ENCODE measurements around the gene HMGB3.
"Not testable (repeated sequence)": the region's sequence is repeated elsewhere in the genome, so short reads cannot be mapped to it uniquely, and the experiment has no call there.

The HMGB3 gene

DNA sequence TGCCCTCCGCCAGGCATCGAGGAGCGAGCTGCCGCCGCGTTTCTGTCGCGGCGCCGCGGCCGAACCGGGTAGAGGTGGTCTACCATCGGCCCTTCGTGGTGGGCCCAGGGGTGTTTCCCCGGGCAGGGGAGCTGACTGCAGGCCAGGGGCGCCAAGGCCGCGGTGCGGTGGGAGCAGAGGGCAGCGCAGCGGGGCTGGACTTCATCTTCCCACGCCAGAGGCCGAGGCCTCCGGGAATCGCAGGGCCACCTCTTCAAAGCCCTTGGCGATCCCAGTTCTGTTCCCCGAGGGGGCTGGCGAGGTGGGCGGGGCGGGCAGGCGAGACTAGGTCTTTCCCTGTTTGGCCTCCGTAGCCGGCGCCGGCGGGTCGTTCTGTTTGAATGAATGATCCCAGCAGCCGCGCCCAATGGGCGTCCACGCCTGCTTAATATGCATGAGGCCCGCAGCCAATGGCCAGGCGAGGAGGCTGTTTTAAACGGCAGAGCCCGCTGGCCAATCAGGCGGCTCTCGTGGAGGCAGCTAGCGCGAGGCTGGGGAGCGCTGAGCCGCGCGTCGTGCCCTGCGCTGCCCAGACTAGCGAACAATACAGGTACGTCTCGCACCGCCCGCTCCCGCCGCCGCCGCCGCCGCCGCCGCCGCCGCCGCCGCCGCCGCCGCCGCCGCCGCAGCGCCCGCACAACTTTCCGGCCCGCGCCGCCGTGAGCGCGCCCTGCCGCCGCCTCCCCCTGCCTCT lies at the start of gene HMGB3:
Gene HMGB3 (plus strand): TSS at position 548 of the 733 bp plus-strand sequence. CDS start 2,265 bp downstream, outside the sequence.
- peak; percentile 44 for DNase-seq

DNA sequence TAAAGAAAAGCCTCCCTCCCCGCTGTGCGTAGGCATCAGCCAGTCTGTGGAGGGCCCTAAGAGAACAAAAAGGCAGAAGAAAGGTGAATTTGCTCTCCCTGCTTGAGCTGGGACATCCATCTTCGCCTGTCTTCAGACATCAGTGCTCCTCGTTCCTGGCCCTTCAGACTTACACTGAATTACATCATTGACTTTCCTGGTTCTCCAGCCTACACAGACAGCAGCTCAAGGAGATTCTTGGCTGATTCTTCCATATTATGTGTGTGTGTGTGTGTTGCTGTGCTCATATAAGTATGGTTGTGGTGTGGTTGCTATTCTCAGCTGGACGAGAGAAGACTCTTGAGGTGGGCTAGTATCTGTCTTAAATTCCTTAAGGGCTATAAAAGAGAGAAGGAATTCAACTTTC lies 49.2 kb upstream of the HMGB3 start:
- no peak for DNase-seq

DNA sequence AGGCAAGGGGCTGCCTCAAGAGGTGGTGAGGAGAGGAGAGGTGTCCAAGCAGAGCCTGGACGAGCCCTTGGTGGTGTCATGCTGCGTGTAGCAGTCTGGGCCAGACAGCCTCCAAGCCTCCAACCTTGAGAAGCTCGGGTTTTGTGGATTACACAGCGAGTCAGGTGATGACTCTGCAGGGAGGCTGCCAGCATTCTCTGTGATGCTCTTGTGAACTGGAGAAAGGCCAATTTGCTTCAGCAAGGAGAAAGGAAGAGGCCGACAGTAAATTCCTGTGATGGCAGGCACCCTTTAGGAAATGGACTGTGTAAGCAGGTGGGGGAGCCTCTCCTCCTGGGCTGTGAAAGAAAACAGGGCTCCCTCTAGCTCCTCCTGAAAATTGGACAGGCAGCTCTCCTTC lies 48.7 kb upstream of the HMGB3 start:
- no peak for DNase-seq

DNA sequence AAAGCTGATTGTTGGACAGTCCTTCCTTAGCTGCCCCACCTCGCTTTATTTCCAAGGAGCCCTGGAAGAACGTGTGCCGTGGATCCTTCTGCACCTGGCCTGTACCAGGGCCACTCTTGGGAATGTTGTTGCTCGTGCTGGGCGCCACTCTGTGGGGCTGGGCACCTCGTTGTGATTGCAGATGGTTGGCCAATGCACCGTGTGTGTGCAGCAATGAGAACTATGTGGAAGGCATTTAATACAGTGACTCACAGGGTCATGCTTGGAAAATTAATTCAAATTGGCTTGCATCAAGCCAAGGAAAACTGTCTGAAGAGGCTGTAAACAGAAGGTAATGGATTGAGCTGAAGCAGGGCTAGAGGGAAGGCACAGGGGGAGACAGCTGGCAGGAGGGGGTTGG lies 47.7 kb upstream of the HMGB3 start:
- no peak for DNase-seq

DNA sequence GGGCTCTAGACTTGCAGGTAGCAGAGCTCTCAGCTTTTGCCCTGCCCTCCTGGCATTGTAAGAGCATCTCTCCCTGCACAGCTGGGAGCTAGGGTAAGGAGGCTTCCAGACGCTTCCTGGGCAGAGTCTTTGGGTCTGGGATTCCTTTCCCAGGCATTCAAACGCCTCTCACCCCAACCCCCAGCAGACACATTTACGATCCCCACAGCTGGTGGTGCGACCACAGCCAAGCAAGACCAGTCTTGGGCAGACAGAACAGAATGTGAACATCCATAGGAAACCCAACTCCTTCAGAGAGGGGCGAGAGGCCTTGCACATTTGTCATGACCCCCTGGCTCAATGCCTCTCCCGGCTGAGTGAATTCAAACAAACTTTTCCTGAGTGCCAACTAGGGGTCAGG lies 46.6 kb upstream of the HMGB3 start:
- DNase-seq: no peak

DNA sequence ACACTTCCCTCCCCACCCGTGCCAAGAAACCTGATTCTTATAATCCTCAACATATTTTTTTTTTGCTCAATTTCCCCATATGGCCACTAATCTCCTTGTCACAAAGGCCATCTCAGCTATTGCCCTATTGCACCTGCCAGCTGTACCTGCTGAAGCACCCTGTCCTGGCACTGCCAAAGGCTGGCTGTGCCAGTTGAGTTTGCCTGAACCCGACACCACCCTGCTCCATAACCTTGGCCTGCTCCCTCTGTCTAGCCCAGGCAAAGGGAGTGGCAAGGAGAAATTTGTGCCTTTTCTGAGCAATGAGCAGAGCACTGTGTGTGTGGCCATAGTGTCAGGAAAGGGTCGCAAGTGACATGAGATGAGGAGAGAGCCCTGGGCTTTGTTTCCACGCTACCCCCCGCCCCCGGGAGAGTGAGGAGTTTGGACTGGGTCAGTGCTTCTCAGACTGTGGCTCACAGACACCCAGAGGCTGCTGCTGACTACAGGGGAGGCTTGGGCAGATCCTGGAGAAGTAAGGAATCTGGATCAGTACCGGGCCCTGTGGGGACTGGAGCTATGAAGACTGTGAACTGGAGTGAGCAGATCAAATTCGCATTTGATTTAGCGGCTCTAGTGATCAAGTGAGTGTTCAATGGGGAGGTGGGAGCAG lies 42.2 kb upstream of the HMGB3 start:
- DNase-seq: no peak

DNA sequence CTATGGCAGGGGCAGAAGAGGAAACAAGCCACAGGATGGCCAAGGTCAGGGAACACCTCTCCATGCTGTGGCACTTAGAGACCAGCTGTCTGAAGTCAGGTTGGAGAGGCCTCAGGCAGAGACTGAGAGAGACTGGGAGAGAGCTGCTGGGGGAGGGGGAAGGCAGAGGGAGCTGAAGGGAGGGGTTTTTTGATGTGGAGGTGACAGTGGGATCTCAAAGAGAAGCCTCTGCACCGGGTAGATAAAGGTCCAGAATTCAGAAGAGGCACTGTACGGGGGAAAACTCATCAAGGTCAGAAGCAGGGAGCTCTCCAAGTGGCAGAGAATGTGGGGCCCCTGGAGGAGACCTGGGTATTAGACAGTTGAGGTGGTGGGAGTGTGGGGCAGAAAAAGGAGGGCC lies 41.6 kb upstream of the HMGB3 start:
- DNase-seq: no peak

DNA sequence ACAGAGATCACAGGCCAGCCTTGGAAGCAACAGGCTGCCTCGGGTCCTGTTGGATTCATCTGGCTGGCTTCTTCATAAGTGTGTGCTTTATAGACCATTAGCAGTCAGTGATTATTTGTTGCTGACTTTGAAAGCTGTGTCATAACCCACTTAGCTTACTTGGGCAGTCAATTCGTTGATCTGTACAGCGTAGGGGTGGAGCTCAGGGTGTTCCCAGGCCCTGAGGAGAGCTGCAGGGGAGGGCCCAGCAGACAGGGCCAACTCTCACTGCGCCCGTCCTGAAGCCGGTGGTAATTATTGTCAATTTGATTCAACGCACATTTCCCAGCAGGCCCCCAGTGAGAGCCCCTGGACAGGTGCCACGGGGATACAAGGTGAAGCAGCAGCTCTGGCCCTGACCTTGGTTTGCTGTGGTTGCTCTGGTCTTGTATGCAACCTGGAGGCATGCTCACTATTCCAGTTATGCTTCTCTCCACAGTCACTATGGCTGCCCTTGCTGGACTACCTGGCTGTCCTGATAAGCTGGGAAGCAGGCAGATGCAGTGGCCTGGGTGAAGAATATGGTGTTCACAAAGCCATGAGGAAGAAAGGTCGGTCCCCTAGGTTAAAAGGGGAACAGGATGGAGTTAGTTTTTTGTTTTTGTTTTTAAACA lies 40.1 kb upstream of the HMGB3 start:
- DNase-seq: no peak

DNA sequence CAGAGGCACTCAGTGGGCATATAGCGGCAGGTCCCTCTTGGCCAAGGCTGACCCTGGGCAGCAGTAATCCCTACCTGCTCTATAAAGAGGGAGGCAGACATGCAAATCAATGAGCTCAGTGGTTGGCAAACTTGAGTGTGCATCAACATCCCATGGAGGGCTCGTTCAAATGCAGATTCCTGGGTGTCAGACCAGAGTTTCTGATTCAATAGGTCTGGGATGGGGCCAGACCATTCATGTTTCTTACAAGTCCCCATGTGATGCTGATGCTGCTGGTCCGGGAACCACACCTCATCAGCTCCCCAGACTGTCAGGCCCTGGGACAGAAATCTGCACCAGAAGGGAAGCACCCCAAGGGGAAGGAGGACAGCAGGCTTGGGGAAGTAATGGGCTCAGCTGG lies 38.9 kb upstream of the HMGB3 start:
- no peak for DNase-seq

DNA sequence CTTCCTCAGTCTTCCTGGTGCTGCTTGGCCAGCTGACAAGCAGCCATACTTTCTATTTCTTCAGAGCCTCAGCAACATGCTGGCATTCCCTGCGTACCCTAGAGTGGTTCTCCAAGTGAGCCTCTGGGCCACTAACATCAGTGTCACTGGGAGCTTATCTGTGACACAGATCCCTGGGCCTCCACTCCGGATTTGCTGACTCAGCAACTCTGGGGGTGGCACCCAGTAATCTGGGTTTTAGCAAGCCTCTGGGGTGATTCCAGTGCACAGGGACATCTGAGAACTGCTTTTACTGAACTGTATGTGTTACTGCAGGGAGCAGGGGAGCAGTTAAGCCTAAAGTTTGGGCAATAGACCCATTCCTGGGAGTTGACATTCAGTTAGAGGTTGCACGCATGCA lies 28.2 kb upstream of the HMGB3 start:
- DNase-seq: no peak

DNA sequence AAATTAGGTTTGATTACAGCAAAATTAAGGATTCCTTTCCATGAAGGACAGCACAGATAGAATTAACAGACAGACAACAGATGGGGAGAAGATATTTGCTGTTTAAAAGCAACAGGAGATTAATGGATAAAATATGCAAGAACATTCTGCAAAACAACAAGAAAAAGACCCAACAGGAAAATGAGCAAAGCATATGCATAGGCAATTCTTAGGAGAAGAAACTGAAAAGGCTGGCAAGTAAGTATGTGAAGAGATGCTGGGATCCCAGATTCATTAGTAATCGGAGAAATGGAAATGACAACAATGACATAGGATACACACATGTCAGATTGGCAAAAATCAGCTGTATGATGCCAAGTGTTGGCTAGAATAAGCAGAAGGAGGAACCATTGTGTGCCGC lies 27.5 kb upstream of the HMGB3 start:
- DNase-seq: no peak

DNA sequence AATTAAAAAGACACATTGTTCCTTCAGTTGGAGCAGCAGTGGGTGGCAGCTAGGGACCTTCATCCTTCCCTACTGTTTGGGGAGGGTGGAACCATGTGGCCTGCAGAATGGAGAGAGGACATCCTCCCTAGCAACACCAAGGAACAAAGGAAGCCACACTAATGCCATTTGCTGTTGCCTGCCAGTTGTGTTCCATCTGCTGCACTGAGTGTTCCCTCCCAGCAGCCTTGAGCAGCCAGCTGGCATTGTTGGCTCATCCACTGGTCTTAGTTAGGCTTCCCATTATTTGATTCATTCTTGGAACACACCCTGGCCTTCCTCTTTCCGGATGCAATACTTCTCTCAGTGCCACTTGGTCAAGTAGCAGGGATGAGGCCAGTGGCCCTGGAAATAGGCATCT lies 25.0 kb upstream of the HMGB3 start:
- no peak for DNase-seq

DNA sequence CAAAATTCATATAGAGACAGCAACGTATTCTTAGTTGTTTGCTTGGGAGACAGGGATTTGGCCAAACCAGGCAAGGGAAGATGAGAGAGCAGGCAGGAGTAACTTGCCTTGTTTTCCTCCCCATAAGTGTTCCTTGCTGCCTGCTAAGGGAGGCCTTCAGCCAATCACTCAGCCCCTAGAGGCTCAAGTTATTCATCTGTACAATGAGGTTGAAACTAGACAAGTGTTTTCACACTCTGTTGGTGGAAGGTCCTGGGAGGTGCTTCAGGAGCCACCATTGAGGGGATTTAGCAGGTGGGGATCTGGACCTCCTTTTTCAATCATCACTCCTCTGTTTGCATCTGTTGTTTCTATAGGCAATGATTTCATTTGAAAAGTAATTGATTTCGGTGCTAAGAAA lies 23.6 kb upstream of the HMGB3 start:
- DNase-seq: no peak

DNA sequence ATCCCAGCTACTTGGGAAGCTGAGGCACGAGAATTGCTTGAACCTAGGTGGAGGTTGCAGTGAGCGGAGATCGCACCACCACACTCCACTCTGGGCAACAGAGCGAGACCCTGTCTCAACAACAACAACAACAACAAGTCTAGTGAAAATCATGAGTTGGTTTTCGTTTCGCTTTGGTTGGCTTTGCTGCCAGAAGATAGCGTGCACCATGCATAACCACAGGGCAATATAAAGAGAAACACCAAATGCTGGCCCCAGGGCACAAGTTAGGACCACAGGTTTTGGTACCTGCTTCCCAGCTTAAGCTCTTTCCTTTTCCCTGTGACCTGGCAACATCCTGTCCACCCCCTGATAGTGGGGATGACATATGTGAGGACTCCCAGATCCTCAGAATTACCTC lies 21.5 kb upstream of the HMGB3 start:
- DNase-seq: no peak

DNA sequence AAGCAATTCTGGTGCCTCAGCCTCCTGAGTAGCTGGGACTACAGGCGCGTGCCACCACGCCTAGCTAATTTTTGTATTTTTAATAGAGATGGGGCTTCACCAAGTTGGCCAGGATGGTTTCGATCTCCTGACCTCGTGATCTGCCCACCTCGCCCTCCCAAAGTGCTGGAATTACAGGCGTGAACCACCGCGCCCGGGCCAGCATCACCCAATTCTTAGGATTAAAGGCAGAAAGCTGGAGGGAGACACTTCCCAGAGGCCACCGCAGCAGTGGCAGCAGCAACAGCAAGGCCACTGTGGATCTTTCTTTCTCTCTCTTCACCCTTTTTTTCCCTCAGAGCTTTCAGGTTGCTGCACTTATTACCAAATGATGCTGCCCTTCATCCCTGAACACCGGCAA lies 18.7 kb upstream of the HMGB3 start:
- DNase-seq: not testable (repeated sequence)

DNA sequence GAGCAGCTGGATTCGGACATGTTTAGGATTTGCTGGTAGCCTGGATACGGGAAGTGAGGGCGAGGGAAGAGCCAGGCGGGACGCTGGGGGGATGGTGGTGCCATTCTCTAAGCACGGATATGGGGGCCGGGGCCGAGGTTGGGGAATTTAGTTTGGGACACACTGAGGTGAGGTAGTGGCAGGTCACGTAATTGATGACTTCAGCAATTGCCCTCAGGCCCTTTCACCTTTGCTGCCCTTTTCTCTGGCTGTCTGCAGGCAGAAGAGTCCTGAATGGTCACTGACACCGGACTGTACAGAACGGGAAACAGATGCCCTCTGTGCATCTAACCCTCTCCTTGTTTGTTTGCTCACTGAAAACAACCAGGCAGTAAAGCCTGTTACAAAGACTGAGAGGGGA lies 16.9 kb upstream of the HMGB3 start:
- no peak for DNase-seq

DNA sequence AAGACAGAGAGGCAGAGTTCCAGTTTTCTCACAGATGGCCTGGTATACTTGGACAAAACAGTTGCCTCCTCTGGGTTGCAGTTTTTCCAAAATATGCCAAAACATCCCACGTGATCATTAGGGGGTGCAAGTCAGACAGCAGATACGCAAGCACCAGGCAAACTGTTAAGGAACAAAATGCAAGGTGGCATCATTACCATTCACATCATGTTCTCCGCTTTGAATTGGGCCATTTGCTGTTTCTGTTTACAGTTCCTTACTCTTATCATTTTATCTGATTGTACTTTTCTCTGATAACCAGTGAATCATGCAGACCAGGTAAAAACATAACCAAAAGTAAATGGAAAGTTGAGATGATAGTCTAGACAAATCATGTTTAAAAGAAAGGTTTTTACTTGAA lies 16.4 kb upstream of the HMGB3 start:
- DNase-seq: no peak

DNA sequence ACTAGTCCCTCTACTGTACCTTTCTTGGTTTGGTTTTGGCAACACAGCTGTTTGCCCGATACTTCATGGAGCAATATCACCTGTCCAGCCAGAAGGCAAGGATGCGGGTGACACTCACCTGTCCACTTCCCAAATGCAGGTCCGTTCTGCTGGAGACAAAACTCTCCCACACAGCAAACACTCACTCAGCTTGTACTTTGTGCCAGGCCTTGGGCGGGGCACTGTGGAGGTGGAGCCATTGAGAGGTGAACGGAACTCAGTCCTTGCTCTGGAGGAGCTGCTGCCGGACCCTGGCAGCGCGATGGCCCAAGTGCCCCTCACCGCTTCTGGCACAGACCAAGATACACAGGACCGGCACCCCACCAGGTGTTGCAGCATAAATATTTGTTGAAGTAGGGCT lies 15.3 kb upstream of the HMGB3 start:
- no peak for DNase-seq

DNA sequence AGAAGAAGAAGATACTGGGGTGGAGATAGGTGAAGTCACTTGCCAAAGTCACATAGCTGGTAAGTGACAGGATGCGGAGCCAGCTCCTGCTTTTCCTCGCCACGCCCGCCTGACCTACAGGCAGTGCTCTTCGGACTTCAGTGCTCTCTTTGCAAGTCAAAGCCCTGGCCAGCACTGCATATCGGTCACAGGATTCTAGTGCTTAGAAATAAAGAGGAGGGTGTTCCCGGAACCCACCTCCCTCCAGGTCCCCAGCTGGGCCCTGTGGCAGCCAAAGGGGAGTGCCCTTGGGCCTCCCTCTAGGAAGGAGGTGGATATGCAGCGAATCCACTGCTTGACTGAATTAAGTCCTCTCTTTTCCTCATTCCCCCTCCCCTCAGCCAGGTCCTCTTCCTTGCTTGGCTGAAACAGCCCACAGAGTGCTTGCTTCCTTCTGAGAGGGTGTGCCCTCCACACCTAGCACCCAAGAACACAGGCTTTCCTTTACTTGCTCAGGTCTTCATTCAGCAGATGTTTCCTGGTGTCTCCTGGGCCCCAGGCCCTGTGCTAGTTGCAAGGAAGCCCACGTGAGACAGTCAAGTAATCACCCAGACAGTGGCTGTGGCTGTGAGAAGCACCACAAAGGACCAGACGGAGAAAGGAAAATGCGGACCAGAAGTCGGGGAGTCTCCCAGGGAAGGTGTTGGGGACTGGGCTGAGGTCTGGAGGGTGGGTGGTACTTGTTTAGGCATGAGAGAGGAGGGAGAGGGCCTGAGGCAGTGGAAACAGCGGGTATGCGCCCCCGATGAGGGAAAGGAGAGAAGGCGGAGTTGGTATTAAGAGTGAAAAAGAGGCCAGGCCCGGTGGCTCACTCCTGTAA lies 14.0 kb upstream of the HMGB3 start:
- DNase-seq: no peak

DNA sequence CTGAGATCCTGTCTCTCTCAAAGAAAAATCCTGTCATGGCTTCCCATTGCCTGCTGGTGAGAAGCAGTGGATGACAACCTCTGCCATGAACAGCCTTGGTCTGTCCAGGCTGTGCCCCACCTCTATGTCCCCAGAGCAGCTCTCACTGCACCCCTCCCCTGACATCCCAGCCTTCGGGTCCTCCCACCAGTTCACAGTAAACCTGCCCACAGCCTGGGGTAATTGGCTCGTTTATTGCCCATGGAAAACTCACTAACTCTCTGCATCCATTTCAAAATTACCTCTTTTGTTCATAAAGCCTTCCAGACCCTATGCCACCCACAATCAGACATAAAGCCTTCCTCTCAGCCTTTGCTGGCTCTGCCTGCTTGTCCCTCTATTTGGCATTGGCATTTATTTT lies 10.7 kb upstream of the HMGB3 start:
- DNase-seq: no peak

DNA sequence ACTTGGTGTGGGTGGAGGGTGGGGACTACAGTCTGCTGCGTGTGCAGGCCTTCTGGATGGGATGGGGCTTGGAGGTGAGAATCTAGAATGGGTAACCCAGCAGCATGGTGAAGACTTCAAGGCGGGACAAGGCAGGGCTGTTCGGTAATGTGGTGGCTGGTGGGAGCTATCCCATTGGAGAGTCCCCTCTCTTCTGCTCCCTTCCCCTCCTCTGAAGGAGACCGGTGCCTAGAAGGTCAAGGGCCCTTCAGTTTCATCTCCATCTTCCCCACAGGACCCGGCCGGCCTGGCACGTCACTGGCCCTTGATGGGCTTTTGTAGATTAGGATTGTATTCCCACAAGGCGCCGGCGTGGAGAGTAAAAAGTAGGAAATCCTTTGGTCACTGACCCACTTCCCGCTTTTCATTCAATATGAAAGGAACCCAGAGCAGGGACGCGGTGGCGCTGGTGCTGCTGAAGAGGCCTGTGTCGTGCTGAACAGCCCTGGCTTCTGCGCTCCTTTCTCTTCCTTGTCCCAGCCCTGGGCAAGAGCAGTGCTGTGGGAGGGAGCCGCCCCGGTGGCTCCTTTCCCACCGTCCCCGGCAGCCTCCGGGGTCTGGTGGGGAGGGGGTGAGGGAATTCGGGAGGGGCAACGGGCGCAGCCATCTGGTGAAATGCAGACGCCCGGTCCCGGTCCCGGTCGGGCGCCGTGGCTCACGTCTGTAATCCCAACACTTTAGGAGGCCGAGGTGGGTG lies 7.3 kb upstream of the HMGB3 start:
- no peak for DNase-seq

DNA sequence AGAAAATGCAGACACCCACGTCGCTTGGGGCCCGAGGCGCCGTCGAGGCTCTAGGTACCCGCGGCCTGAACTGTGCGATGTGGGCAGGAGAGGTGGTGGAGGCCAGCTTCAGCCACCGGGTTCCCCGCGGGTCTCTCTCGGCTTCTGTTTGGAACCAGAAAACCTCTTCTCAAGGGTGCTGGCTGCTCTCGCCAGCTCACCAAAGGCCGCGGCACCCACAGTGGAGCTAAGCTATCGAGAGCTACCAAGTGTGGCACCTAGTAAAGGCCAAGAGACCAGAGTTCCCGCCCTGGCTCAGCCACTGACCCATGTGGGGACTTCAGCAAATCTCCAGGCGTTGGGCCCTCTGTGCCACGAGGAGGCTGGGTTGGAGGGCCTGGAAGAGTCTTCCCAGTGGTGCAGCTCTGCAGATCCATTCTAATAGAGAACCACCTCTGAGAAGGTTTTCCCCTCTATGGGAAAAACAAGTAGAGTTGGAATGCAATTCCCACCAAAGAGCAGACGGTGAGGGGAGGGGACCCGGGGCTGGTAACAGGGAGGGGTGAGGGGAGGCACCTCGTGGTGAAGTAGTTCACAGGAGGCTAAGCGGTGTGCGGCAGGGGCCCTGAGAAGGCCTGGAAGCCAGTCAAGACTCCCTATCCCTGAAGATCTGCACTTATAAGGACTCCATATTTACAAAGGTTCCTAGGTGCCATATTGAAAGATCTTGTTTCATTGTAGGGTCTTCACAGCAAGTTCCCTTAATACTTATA lies 5.5 kb upstream of the HMGB3 start:
- DNase-seq: no peak

Measured in AML-193 (cell line).